HepG2 (cell line): ENCODE measurements around the gene MYO7B. TPM values are rescaled to one million over a fixed set of nuclear protein-coding genes. Genes with fewer than 3 reads are reported as not detected.

Experiments used
- AGO2 ChIP-seq: fragments of 200-400 bp; formaldehyde crosslinking; optimal IDR thresholded peaks from 2 replicates; pipeline ENCODE3; 2017; ENCODE audit warnings: mild to moderate bottlenecking, low read depth, low read length, moderate library complexity
- CBX5 ChIP-seq: sonication (generic); formaldehyde crosslinking; IDR thresholded peaks from 2 replicates; pipeline ENCODE4 v1.4.0; 2020; ENCODE audit warnings: missing genetic modification reagents, borderline replicate concordance
- KDM5B ChIP-seq: sonication (generic); formaldehyde crosslinking; IDR thresholded peaks from 2 replicates; pipeline ENCODE4 v1.4.0; 2020; ENCODE audit warnings: missing genetic modification reagents, mild to moderate bottlenecking, borderline replicate concordance
- MED8 ChIP-seq: sonication (generic); formaldehyde crosslinking; IDR thresholded peaks from 2 replicates; pipeline ENCODE4 v1.8.1; 2023; ENCODE audit warnings: mild to moderate bottlenecking, missing genetic modification reagents; ENCODE audit not compliant: insufficient replicate concordance
- NFRKB ChIP-seq: fragments of 450-650 bp; IDR thresholded peaks from 2 replicates; pipeline ENCODE4 v1.6.1; 2017
- ONECUT2 ChIP-seq: sonication (generic); formaldehyde crosslinking; IDR thresholded peaks from 2 replicates; pipeline ENCODE4 v1.4.0; 2020; ENCODE audit warnings: missing genetic modification reagents
- PLRG1 ChIP-seq: fragments of 450-650 bp; conservative IDR thresholded peaks from 2 replicates; pipeline ENCODE4 v1.6.1; 2016
- SAP130 ChIP-seq: IDR thresholded peaks from 2 replicates; pipeline ENCODE4 v1.6.1; 2016; ENCODE audit warnings: low read depth
- SKI ChIP-seq: fragments of 450-650 bp; IDR thresholded peaks from one replicate; pipeline ENCODE4 v1.6.1; 2018; ENCODE audit warnings: mild to moderate bottlenecking; ENCODE audit not compliant: partially characterized antibody
- SOX13 ChIP-seq, 3 experiments: fragments of 450-650 bp in 1 of 3; sonication (generic) in 1 of 3; formaldehyde crosslinking in 1 of 3; IDR thresholded peaks in 2 of 3; conservative IDR thresholded peaks in 1 of 3; 2 replicates each; pipeline versions ENCODE4 v1.5.0 to v1.6.1; 2016 to 2020; ENCODE audit warnings: antibody characterized with exemption in 1 of 3, mild to moderate bottlenecking in 1 of 3, missing compliant biosample characterization in 1 of 3, missing genetic modification reagents in 1 of 3, moderate library complexity in 1 of 3
- TCF12 ChIP-seq, 2 experiments: fragments of 450-650 bp in 1 of 2; sonication (generic) in 1 of 2; formaldehyde crosslinking in 1 of 2; IDR thresholded peaks; 2 replicates each; pipeline versions ENCODE4 v1.6.1 to v1.8.0; 2017 to 2022; ENCODE audit warnings: antibody characterized with exemption in 1 of 2, mild to moderate bottlenecking in 1 of 2, missing genetic modification reagents in 1 of 2, moderate library complexity in 1 of 2
- TEAD2 ChIP-seq: sonication (generic); formaldehyde crosslinking; IDR thresholded peaks from 2 replicates; pipeline ENCODE4 v1.9.0; 2021; ENCODE audit warnings: missing genetic modification reagents
- ZFP37 ChIP-seq: sonication (generic); formaldehyde crosslinking; IDR thresholded peaks from 2 replicates; pipeline ENCODE4 v1.4.0; 2020; ENCODE audit warnings: missing genetic modification reagents, borderline replicate concordance
- ZNF124 ChIP-seq: sonication (generic); formaldehyde crosslinking; IDR thresholded peaks from 2 replicates; pipeline ENCODE4 v1.4.0; 2020; ENCODE audit warnings: missing genetic modification reagents
- ZNF546 ChIP-seq: sonication (generic); formaldehyde crosslinking; conservative IDR thresholded peaks from 2 replicates; pipeline ENCODE4 v1.8.1; 2023; ENCODE audit warnings: mild to moderate bottlenecking, missing genetic modification reagents
- ZNF605 ChIP-seq: sonication (generic); formaldehyde crosslinking; IDR thresholded peaks from 2 replicates; pipeline ENCODE4 v1.8.0; 2022; ENCODE audit warnings: mild to moderate bottlenecking, missing genetic modification reagents
- polyA plus RNA-seq, 8 experiments: library from polyadenylated mRNA; depleted of rRNA in 3 of 8; stranded (reverse) in 7 of 8; unstranded in 1 of 8; fragments of >200 nt; fragmentation: Illumina TruSeq in 4 of 8; extraction: Trizol in 4 of 8; gene quantifications; 2 replicates each; pipeline versions ENCODE4 v1.2.1 to v1.2.3, GENCODE V29; 2011 to 2016; ENCODE audit warnings: low read depth in 4 of 8, missing spikeins in 1 of 8, mixed read lengths in 1 of 8; ENCODE audit not compliant: insufficient read depth in 1 of 8
- total RNA-seq, 5 experiments: library from RNA; depleted of rRNA; stranded (reverse); fragments of >200 nt; fragmentation: Illumina TruSeq; extraction: Trizol; gene quantifications; 2 replicates each; pipeline ENCODE4 v1.2.3, GENCODE V29; 2016; ENCODE audit warnings: low read depth in 1 of 5
- TF ChIP-seq, protein P1 (sequence below): IDR thresholded peaks from 2 replicates; pipeline ENCODE4 v1.6.1; 2016; ENCODE audit warnings: low read depth
- TF ChIP-seq, protein P2 (sequence below): sonication (generic); formaldehyde crosslinking; IDR thresholded peaks from 2 replicates; pipeline ENCODE4 v1.5.0; 2020; ENCODE audit warnings: missing genetic modification reagents
- TF ChIP-seq, protein P3 (sequence below): sonication (generic); formaldehyde crosslinking; IDR thresholded peaks from 2 replicates; pipeline ENCODE4 v1.8.0; 2022; ENCODE audit warnings: missing genetic modification reagents, mild to moderate bottlenecking, borderline replicate concordance
- TF ChIP-seq, protein P4 (sequence below): IDR thresholded peaks from 2 replicates; pipeline ENCODE4 v1.6.1; 2016; ENCODE audit warnings: missing compliant biosample characterization, missing genetic modification reagents, borderline replicate concordance

Gene MYO7B
- total and polyA plus RNA-seq, 2 of the 13 experiments (the other 11 are each of a cell fraction or from before 2014, with no cell fraction given) = not detected

DNA sequence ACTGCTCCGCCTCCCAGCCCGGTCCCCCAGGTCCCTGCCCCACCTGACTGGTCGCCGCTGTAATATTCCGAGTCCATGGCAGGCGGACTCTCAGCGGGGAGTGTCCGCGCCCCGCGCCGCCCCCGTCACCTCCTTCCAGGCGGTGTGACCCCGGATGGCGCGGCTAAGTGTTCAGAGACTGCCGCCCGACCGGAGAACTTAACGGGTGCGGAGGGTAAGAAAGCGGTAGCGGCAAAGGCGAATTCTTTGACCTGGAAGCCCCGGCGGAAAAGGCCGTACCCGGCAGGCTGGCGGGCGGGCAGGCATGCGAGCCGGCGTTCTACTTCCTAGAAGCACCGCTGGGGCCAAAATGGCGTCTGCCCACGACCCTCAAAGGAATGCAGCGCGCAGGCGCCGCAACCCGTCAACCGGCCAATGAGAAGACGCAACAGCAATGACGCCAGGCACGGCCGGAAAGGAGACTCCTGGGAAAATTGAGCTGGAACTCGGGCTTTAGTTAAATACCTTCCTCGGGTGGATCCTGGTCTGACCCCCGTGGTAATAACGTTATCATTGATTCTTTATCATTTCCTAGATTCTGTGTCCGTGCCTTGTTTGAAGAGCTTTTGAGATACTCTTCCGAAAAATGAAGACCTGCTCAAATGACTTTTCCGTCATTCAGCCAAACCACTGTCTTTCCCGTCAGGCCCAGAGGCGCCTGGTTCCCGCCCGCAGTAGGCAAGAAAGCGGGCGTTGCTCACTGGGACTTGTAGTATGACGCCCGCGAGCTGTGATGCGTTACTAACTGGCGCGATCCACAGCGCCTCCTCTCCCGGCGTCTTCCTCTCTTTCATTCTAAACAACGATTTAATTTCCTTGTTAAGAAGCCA, 9.1 kb upstream of the MYO7B start, which contains the start of gene IWS1 (continued):
- TF ChIP-seq, protein P1, sequence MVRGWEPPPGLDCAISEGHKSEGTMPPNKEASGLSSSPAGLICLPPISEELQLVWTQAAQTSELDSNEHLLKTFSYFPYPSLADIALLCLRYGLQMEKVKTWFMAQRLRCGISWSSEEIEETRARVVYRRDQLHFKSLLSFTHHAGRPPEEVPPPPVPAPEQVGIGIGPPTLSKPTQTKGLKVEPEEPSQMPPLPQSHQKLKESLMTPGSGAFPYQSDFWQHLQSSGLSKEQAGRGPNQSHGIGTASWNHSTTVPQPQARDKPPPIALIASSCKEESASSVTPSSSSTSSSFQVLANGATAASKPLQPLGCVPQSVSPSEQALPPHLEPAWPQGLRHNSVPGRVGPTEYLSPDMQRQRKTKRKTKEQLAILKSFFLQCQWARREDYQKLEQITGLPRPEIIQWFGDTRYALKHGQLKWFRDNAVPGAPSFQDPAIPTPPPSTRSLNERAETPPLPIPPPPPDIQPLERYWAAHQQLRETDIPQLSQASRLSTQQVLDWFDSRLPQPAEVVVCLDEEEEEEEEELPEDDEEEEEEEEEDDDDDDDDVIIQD (CRISPR knock-in tag) = peak; percentile 14; the same call in 1 of the 2 replicates
- TF ChIP-seq ZFP37 (CRISPR knock-in tag) (no peak), ZNF605 (CRISPR knock-in tag) (peak; percentile 75), KDM5B (CRISPR knock-in tag) (peak; percentile 89), AGO2 (peak; percentile 93), SKI (peak; percentile 9), PLRG1 (no peak), SOX13 (IDR thresholded peaks at IDR 0.05) (no peak), SOX13 (CRISPR knock-in tag; conservative IDR thresholded peaks at IDR 0.05 in 1 of 2, IDR thresholded peaks at IDR 0.05 in 1 of 2) (peak in 1 of 2 experiments; percentile 8; a peak in 1 of 4 replicates), TCF12 (IDR thresholded peaks at IDR 0.05) (no peak), TCF12 (CRISPR knock-in tag; IDR thresholded peaks at IDR 0.05) (0 out of 2 replicates have a peak, but pooled peaks have one; percentile 50), MED8 (CRISPR knock-in tag) (peak; percentile 54), ZNF124 (CRISPR knock-in tag) (no peak), TEAD2 (0 out of 2 replicates have a peak, but pooled peaks have one; percentile 46), SAP130 (CRISPR knock-in tag) (peak; percentile 86), ONECUT2 (CRISPR knock-in tag) (no peak), CBX5 (CRISPR knock-in tag) (peak; percentile 52), NFRKB (peak; percentile 57; the same call in 1 of the 2 replicates), ZNF546 (no peak; the same call in 1 of the 2 replicates)
- TF ChIP-seq, protein P2, sequence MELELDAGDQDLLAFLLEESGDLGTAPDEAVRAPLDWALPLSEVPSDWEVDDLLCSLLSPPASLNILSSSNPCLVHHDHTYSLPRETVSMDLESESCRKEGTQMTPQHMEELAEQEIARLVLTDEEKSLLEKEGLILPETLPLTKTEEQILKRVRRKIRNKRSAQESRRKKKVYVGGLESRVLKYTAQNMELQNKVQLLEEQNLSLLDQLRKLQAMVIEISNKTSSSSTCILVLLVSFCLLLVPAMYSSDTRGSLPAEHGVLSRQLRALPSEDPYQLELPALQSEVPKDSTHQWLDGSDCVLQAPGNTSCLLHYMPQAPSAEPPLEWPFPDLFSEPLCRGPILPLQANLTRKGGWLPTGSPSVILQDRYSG (CRISPR knock-in tag) = peak; percentile 18; the same call in 1 of the 2 replicates
- TF ChIP-seq, protein P3, sequence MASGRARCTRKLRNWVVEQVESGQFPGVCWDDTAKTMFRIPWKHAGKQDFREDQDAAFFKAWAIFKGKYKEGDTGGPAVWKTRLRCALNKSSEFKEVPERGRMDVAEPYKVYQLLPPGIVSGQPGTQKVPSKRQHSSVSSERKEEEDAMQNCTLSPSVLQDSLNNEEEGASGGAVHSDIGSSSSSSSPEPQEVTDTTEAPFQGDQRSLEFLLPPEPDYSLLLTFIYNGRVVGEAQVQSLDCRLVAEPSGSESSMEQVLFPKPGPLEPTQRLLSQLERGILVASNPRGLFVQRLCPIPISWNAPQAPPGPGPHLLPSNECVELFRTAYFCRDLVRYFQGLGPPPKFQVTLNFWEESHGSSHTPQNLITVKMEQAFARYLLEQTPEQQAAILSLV (CRISPR knock-in tag) = peak; percentile 43; the same call in 1 of the 2 replicates
- TF ChIP-seq, protein P4, sequence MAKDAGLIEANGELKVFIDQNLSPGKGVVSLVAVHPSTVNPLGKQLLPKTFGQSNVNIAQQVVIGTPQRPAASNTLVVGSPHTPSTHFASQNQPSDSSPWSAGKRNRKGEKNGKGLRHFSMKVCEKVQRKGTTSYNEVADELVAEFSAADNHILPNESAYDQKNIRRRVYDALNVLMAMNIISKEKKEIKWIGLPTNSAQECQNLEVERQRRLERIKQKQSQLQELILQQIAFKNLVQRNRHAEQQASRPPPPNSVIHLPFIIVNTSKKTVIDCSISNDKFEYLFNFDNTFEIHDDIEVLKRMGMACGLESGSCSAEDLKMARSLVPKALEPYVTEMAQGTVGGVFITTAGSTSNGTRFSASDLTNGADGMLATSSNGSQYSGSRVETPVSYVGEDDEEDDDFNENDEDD (CRISPR knock-in tag) = peak; percentile 95
